Neural crest cell (in vitro differentiated cells): ENCODE data around the gene ASPG. TPM values are rescaled to one million over a fixed set of nuclear protein-coding genes. Genes with fewer than 3 reads are reported as not detected.

Experiments used
- DNase-seq: peaks from one replicate; pipeline ENCODE4 v3.0.0; 2021; ENCODE audit warnings: low read depth, mixed read lengths, low spot score
- H3K27ac Mint-ChIP-seq: one replicate; pipeline ENCODE4 v1.8.0; 2021; ENCODE audit warnings: mild to moderate bottlenecking, mixed read lengths; ENCODE audit not compliant: unreplicated experiment
- H3K27me3 Mint-ChIP-seq: 2 replicates; pipeline ENCODE4 v1.8.0; 2021; ENCODE audit warnings: low read depth, mild to moderate bottlenecking, mixed read lengths
- H3K36me3 Mint-ChIP-seq: 2 replicates; pipeline ENCODE4 v1.8.0; 2021; ENCODE audit warnings: low read depth, mild to moderate bottlenecking, mixed read lengths
- H3K4me1 Mint-ChIP-seq: 2 replicates; pipeline ENCODE4 v1.8.0; 2021; ENCODE audit warnings: mixed read lengths
- H3K4me3 Mint-ChIP-seq: one replicate; pipeline ENCODE4 v1.8.0; 2021; ENCODE audit warnings: mild to moderate bottlenecking, mixed read lengths
- H3K9me3 Mint-ChIP-seq: 2 replicates; pipeline ENCODE4 v1.8.0; 2021; ENCODE audit warnings: mixed read lengths
- CTCF ChIP-seq: fragments of 200-600 bp; sonication (generic); conservative IDR thresholded peaks from 2 replicates; pipeline ENCODE4 v1.5.0; 2021; ENCODE audit warnings: antibody characterized with exemption, mild to moderate bottlenecking
- total RNA-seq: library from RNA; stranded (reverse); gene quantifications from 2 replicates; pipeline ENCODE4 v1.2.1, GENCODE V29; 2021

The ASPG gene
- total RNA-seq, 1 donor from 2014 or later: not detected

GRCh38 chr14:104101651-104102281, 16.3 kb downstream of the ASPG start:
- no peaks in the 10 kb centered on the region for H3K27me3 Mint-ChIP-seq
- DNase-seq: no peak
- no peak for TF ChIP-seq CTCF
- no peaks in the 10 kb centered on the region for H3K36me3 Mint-ChIP-seq
- no peaks in the 10 kb centered on the region for H3K9me3 Mint-ChIP-seq
- no peak overlapping the region for H3K4me3 Mint-ChIP-seq
- H3K4me1 Mint-ChIP-seq: no peaks in the 10 kb centered on the region
- no peak overlapping the region for H3K27ac Mint-ChIP-seq

GRCh38 chr14:104102282-104102914, 16.9 kb downstream of the ASPG start:
- no peaks in the 10 kb centered on the region for H3K27me3 Mint-ChIP-seq
- no peak for TF ChIP-seq CTCF
- H3K9me3 Mint-ChIP-seq: no peaks in the 10 kb centered on the region
- no peaks in the 10 kb centered on the region for H3K36me3 Mint-ChIP-seq
- H3K4me3 Mint-ChIP-seq: no peak overlapping the region
- H3K4me1 Mint-ChIP-seq: no peaks in the 10 kb centered on the region
- no peak overlapping the region for H3K27ac Mint-ChIP-seq
- DNase-seq: no peak

- DNase-seq: no peak
- no peak for TF ChIP-seq CTCF
- no peaks in the 10 kb centered on the region for H3K9me3 Mint-ChIP-seq
- no peaks in the 10 kb centered on the region for H3K4me1 Mint-ChIP-seq
- H3K27ac Mint-ChIP-seq: no peak overlapping the region
- no peaks in the 10 kb centered on the region for H3K36me3 Mint-ChIP-seq
- H3K4me3 Mint-ChIP-seq: no peak overlapping the region
- H3K27me3 Mint-ChIP-seq: no peaks in the 10 kb centered on the region
Measured at GRCh38 chr14:104103061-104103445, 17.6 kb downstream of the ASPG start.

- H3K4me1 Mint-ChIP-seq: peaks cover 2% of the 10 kb centered on the region
- H3K27me3 Mint-ChIP-seq: no peaks in the 10 kb centered on the region
Measured at GRCh38 chr14:104103446-104104075, 18.1 kb downstream of the ASPG start.

More at GRCh38 chr14:104103446-104104075, 18.1 kb downstream of the ASPG start:
- no peak for TF ChIP-seq CTCF
- Mint-ChIP-seq H3K36me3 (no peaks in the 10 kb centered on the region), H3K27ac (no peak overlapping the region), H3K4me3 (no peak overlapping the region), H3K9me3 (no peaks in the 10 kb centered on the region)
- no peak for DNase-seq
